CD14-positive monocyte (primary cell): ENCODE results near the gene IST1. TPM values are rescaled to one million over a fixed set of nuclear protein-coding genes. Genes with fewer than 3 reads are reported as not detected.
"Not testable (repeated sequence)": the region's sequence is repeated elsewhere in the genome, so short reads cannot be mapped to it uniquely, and the experiment has no call there.

Experiments
- DNase-seq, 3 donors: peaks; one replicate each; pipeline ENCODE4 v3.0.0-alpha.2; 2011 to 2022
- H2AFZ ChIP-seq: 2 replicates; pipeline ENCODE4 v1.6.0; 2012; ENCODE audit warnings: mild to moderate bottlenecking, low read depth, low read length, inconsistent platforms; ENCODE audit not compliant: insufficient read depth, poor library complexity, severe bottlenecking
- H3K27ac ChIP-seq, 2 donors: 1 replicate in 1 of 2; 2 replicates in 1 of 2; pipeline ENCODE4 v1.5.1; 2012 to 2013; ENCODE audit warnings: low read length in 2 of 2, control low read depth in 1 of 2, inconsistent platforms in 1 of 2, low read depth in 1 of 2, mild to moderate bottlenecking in 1 of 2
- H3K27me3 ChIP-seq, 2 donors: one replicate each; pipeline versions ENCODE4 v1.6.0 to v1.6.1; 2011 to 2013; ENCODE audit warnings: low read length in 2 of 2; ENCODE audit not compliant: control insufficient read depth in 2 of 2, insufficient read depth in 2 of 2
- H3K36me3 ChIP-seq, 2 donors: replicated peaks in 1 of 2; 1 replicate in 1 of 2; 2 replicates in 1 of 2; pipeline versions ENCODE4 v1.5.1 to v1.6.1; 2012 to 2013; ENCODE audit warnings: low read length in 2 of 2, control low read depth in 1 of 2, inconsistent platforms in 1 of 2, mild to moderate bottlenecking in 1 of 2; ENCODE audit not compliant: insufficient read depth in 2 of 2, control insufficient read depth in 1 of 2
- H3K4me1 ChIP-seq, 2 donors: 1 replicate in 1 of 2; 2 replicates in 1 of 2; pipeline versions ENCODE4 v1.5.1 to v1.6.1; 2012 to 2013; ENCODE audit warnings: low read length in 2 of 2, control low read depth in 1 of 2, inconsistent platforms in 1 of 2, mild to moderate bottlenecking in 1 of 2, moderate library complexity in 1 of 2; ENCODE audit not compliant: insufficient read depth in 2 of 2, control insufficient read depth in 1 of 2
- H3K4me2 ChIP-seq: replicated peaks from 2 replicates; pipeline ENCODE3; 2012; ENCODE audit warnings: low read length, moderate library complexity, mild to moderate bottlenecking; ENCODE audit not compliant: poor library complexity, severe bottlenecking; ENCODE audit errors: extremely low read depth
- H3K4me3 ChIP-seq, 3 experiments: fragments of 200-600 bp in 1 of 3; sonication (generic) in 1 of 3; replicated peaks in 1 of 3; 1 replicate in 2 of 3; 2 replicates in 1 of 3; pipeline ENCODE4 v1.5.1; 2011 to 2013; ENCODE audit warnings: low read length in 3 of 3, mild to moderate bottlenecking in 3 of 3, control low read depth in 2 of 3, low read depth in 2 of 3, inconsistent platforms in 1 of 3, moderate library complexity in 1 of 3
- H3K79me2 ChIP-seq: 2 replicates; pipeline ENCODE4 v1.6.0; 2012; ENCODE audit warnings: mild to moderate bottlenecking, control low read depth, inconsistent platforms, low read length, moderate library complexity; ENCODE audit not compliant: insufficient read depth
- H3K9ac ChIP-seq: 2 replicates; pipeline ENCODE4 v1.6.0; 2017; ENCODE audit warnings: low read length, mild to moderate bottlenecking; ENCODE audit not compliant: insufficient read depth, poor library complexity, severe bottlenecking
- H3K9me3 ChIP-seq, 2 donors: replicated peaks in 1 of 2; 1 replicate in 1 of 2; 2 replicates in 1 of 2; pipeline versions ENCODE4 v1.5.1 to v1.6.1; 2012 to 2013; ENCODE audit warnings: low read length in 2 of 2, control low read depth in 1 of 2; ENCODE audit not compliant: control insufficient read depth in 1 of 2, insufficient read depth in 1 of 2
- H4K20me1 ChIP-seq: 2 replicates; pipeline ENCODE4 v1.6.0; 2012; ENCODE audit warnings: mild to moderate bottlenecking, low read length, control low read depth, moderate library complexity; ENCODE audit not compliant: insufficient read depth
- H3K27ac Mint-ChIP-seq, 7 donors: one replicate each; pipeline ENCODE4 v1.8.0; 2020; ENCODE audit warnings: mild to moderate bottlenecking in 7 of 7, mixed read lengths in 7 of 7, moderate library complexity in 6 of 7, inconsistent platforms in 2 of 7
- H3K27me3 Mint-ChIP-seq, 3 donors: one replicate each; pipeline ENCODE4 v1.8.0; 2021 to 2022; ENCODE audit warnings: low read depth in 3 of 3, mild to moderate bottlenecking in 3 of 3, mixed read lengths in 3 of 3, moderate library complexity in 3 of 3, inconsistent platforms in 1 of 3
- H3K36me3 Mint-ChIP-seq, 2 donors: one replicate each; pipeline ENCODE4 v1.8.0; 2020; ENCODE audit warnings: mixed read lengths in 2 of 2, inconsistent platforms in 1 of 2, mild to moderate bottlenecking in 1 of 2
- H3K4me1 Mint-ChIP-seq: one replicate; pipeline ENCODE4 v1.8.0; 2020; ENCODE audit warnings: mild to moderate bottlenecking, mixed read lengths
- H3K4me3 Mint-ChIP-seq, 2 donors: one replicate each; pipeline ENCODE4 v1.8.0; 2020; ENCODE audit warnings: mild to moderate bottlenecking in 2 of 2, mixed read lengths in 2 of 2, moderate library complexity in 1 of 2
- H3K9me3 Mint-ChIP-seq, 7 donors: one replicate each; pipeline ENCODE4 v1.8.0; 2020 to 2022; ENCODE audit warnings: mixed read lengths in 7 of 7, mild to moderate bottlenecking in 6 of 7, moderate library complexity in 6 of 7, inconsistent platforms in 2 of 7
- CTCF ChIP-seq: fragments of 200-600 bp; IDR thresholded peaks from one replicate; pipeline ENCODE4 v1.8.0; 2022; ENCODE audit warnings: antibody characterized with exemption, mild to moderate bottlenecking
- WGBS: methylation state at CpG from one replicate; pipeline ENCODE4 v1.1.5; 2013; ENCODE audit warnings: missing lambda C conversion rate; ENCODE audit not compliant: insufficient coverage; 5-methylcytosine and 5-hydroxymethylcytosine counted together
- intact Hi-C, 2 donors: fragments of 100-400 bp; cut with micrococcal nuclease; formaldehyde crosslinking; loops; one replicate each; pipeline versions ENCODE4 v1.15.0 to v1.15.1; 2023
- polyA plus RNA-seq, 3 donors: library from polyadenylated mRNA; depleted of rRNA in 1 of 3; unstranded in 2 of 3; stranded (reverse) in 1 of 3; fragments of 300-500 nt in 2 of 3; fragments of >200 nt in 1 of 3; fragmentation: Illumina TruSeq in 2 of 3; gene quantifications; 1 replicate in 2 of 3; 2 replicates in 1 of 3; pipeline ENCODE4 v1.2.3, GENCODE V29; 2012 to 2021

IST1 gene
- polyA plus RNA-seq, 3 donors, result 81.3 to 233 (median 102) TPM

DNA sequence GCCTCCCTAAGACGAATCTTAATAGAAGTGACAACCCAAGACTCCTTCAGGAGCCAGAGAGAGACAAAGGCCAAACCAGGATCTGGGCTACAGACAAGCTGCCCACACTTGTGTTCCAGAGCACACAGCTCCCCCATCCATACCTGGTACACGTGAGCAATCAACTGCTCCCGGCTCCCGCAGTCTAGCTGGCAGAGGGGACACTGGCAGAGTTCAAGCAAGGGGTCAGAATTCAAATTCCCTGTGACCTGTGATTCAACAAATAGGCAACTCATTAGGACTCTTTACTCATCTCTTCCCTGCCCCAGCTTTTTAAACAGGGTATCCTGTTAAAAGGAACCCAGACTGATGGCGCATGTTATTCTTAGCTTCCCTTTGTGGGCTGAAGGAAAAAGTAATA, 31.3 kb upstream of the IST1 start:
- Histone ChIP-seq H3K9me3 (no peaks in the 10 kb centered on the region), H3K9ac (no peak overlapping the region), H3K4me2 (no peak overlapping the region), H3K27ac (no peak overlapping the region), H2AFZ (no peak overlapping the region), H3K27me3 (no peaks in the 10 kb centered on the region), H3K4me1 (no peaks in the 10 kb centered on the region), H3K4me3 (no peak overlapping the region), H4K20me1 (no peaks in the 10 kb centered on the region), H3K79me2 (no peaks in the 10 kb centered on the region), H3K36me3 (peaks cover 37 to 71% of the 10 kb centered on the region in 2 donors)
- Mint-ChIP-seq H3K36me3 (peaks cover 54 to 56% of the 10 kb centered on the region in 2 donors), H3K4me1 (no peaks in the 10 kb centered on the region), H3K9me3 (no peaks in the 10 kb centered on the region), H3K27ac (peak overlapping the region in 2 of 7 donors; percentile 25 to 66), H3K4me3 (no peak overlapping the region), H3K27me3 (peaks cover 0 to 3% (median 0%) of the 10 kb centered on the region in 3 donors)
- 97% methylated on average over 4 of the region's 5 CpGs for WGBS
- no peak for TF ChIP-seq CTCF
- no peak for DNase-seq
- intact Hi-C loops, result no loop called here

DNA sequence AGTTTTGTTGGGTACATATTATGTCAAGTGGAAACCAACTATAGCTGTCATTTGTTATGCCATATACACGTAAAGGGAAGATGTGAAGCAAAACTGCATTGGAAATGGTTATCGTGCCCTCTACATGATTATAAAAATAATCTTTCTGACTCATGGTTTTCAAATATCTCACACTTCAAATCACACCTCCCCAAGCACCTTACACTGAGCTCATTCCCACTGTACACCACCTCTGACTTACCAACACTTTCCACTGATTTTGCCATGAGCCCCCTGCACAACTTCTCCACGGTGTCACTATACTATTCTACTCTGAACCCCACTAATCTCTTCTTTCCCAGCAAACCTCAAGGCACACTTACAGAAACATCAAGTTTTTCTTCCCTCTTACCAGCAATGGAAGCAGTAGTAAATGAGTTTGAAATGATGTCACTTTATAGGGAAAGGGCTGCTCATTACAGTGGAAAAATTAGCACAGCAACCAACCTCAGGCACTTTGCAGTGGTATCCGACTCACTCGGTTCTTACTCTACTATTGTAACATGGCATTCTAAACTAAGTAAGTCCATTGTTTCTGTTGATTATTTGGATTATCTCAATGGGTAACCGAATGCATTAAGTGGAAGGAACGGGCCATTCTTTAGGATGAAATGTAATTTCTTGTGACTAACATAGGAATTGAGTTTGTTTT, 30.0 kb upstream of the IST1 start:
- no peak overlapping the region for H3K4me3 ChIP-seq
- no peaks in the 10 kb centered on the region for H3K9me3 ChIP-seq
- Mint-ChIP-seq H3K9me3 (no peaks in the 10 kb centered on the region), H3K27ac (no peak overlapping the region), H3K27me3 (peaks cover 0 to 3% (median 0%) of the 10 kb centered on the region in 3 donors), H3K36me3 (peaks cover 51 to 56% of the 10 kb centered on the region in 2 donors), H3K4me3 (no peak overlapping the region), H3K4me1 (peaks cover 2% of the 10 kb centered on the region)
- H3K9ac ChIP-seq, result no peak overlapping the region
- no peak overlapping the region for H2AFZ ChIP-seq
- no peaks in the 10 kb centered on the region for H3K4me1 ChIP-seq
- no peak for TF ChIP-seq CTCF
- no peaks in the 10 kb centered on the region for H4K20me1 ChIP-seq
- H3K4me2 ChIP-seq, result no peak overlapping the region
- peaks cover 25 to 57% of the 10 kb centered on the region in 2 donors for H3K36me3 ChIP-seq
- H3K27me3 ChIP-seq, result no peaks in the 10 kb centered on the region
- WGBS, result 100% methylated on average over 2 of the region's 7 CpGs
- H3K79me2 ChIP-seq, result no peaks in the 10 kb centered on the region
- H3K27ac ChIP-seq, result no peak overlapping the region
- intact Hi-C loops, result no loop called here
- DNase-seq, result no peak

DNA sequence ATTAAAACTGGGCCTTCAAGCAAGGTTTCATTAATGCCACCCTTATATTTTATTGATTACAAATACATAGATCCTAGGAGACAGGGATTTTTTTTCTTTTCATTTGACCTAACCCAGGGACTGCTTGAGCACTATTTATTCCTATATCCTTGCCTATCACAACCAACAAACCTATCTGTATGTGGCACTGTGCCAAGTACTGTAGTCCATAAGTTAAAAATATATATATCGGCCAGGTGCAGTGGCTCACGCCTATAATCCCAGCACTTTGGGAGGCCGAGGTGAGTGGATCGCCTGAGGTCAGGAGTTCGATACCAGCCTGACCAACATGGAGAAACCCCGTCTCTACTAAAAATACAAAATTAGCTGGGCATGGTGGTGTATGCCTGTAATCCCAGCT, 28.2 kb upstream of the IST1 start:
- H3K9me3 Mint-ChIP-seq, result not testable (repeated sequence)

More for the DNA sequence above, 28.2 kb upstream of the IST1 start:
- H3K4me1 Mint-ChIP-seq, H3K27me3 ChIP-seq, H3K4me2 ChIP-seq, intact Hi-C loops, H3K27me3 Mint-ChIP-seq, H3K79me2 ChIP-seq, H3K4me3 Mint-ChIP-seq, H4K20me1 ChIP-seq, H3K27ac Mint-ChIP-seq, DNase-seq, H3K4me3 ChIP-seq, H3K4me1 ChIP-seq, H3K9me3 ChIP-seq, H3K9ac ChIP-seq, H3K27ac ChIP-seq, H2AFZ ChIP-seq: not testable (repeated sequence)
- peaks cover 43% of the 10 kb centered on the region in 2 donors for H3K36me3 Mint-ChIP-seq
- 100% methylated on average over 2 of the region's 6 CpGs for WGBS
- peaks cover 15 to 43% of the 10 kb centered on the region in 2 donors for H3K36me3 ChIP-seq
